Endothelial cell of umbilical vein (primary cell): ENCODE measurements around the gene DNAH11. TPM values are rescaled to one million over a fixed set of nuclear protein-coding genes. Genes with fewer than 3 reads are reported as not detected.

ENCODE experiments used
- BruUV-seq: library from RNA; stranded (reverse); fragments of 400-500 nt; replicated peaks from 2 replicates; lab custom pipeline; 2021; lab: Mats Ljungman, UMichigan
- CTCF ChIA-PET: fragments of 300-600, 350-600 bp; sonication (Branson Sonifier 250); formaldehyde crosslinking; loops from one replicate; lab custom pipeline; 2021; ENCODE audit warnings: antibody characterized with exemption, inconsistent platforms; lab: Charles Lee
- POLR2A ChIA-PET: fragments of 300-600, 350-600 bp; sonication (Branson Sonifier 250); formaldehyde crosslinking; loops from one replicate; lab custom pipeline; 2021; ENCODE audit warnings: antibody characterized with exemption, inconsistent platforms; lab: Charles Lee
- DNase-seq: peaks from one replicate; pipeline ENCODE4 v3.0.0-alpha.2; 2011; ENCODE audit warnings: low read depth, low spot score
- FAIRE-seq: peaks from 2 replicates; lab custom pipeline; 2011; peaks lifted over from hg19 to GRCh38; lab: Jason Lieb, UNC
- H2AFZ ChIP-seq: 2 replicates; pipeline ENCODE4 v1.6.0; 2012; ENCODE audit warnings: low read depth, low read length, control low read depth, inconsistent platforms
- H3K27ac ChIP-seq: 2 replicates; pipeline ENCODE4 v1.5.1; 2011; ENCODE audit warnings: low read depth, mild to moderate bottlenecking, control low read depth, low read length, moderate library complexity; ENCODE audit not compliant: insufficient read depth
- H3K27me3 ChIP-seq, 2 experiments: 2 replicates each; pipeline versions ENCODE4 v1.6.0 to v1.6.1; 2011; ENCODE audit warnings: low read length in 2 of 2, mixed read lengths in 1 of 2; ENCODE audit not compliant: control insufficient read depth in 2 of 2, insufficient read depth in 2 of 2
- H3K36me3 ChIP-seq, 2 experiments: 2 replicates in 1 of 2; 3 replicates in 1 of 2; pipeline ENCODE4 v1.5.1; 2011; ENCODE audit warnings: low read length in 2 of 2, mild to moderate bottlenecking in 1 of 2, moderate library complexity in 1 of 2; ENCODE audit not compliant: control insufficient read depth in 2 of 2, insufficient read depth in 2 of 2; ENCODE audit errors: extremely low read depth in 1 of 2
- H3K4me1 ChIP-seq: 3 replicates; pipeline ENCODE4 v1.5.1; 2011; ENCODE audit warnings: mild to moderate bottlenecking, low read length; ENCODE audit not compliant: control insufficient read depth, insufficient read depth; ENCODE audit errors: extremely low read depth
- H3K4me2 ChIP-seq: 2 replicates; pipeline ENCODE4 v1.6.1; 2011; ENCODE audit warnings: low read length, control low read depth, mixed read lengths; ENCODE audit not compliant: insufficient read depth
- H3K4me3 ChIP-seq, 3 experiments: fragments of 200-600 bp in 1 of 3; sonication (generic), shearing (Covaris generic) in 1 of 3; replicated peaks in 1 of 3; 2 replicates each; pipeline ENCODE4 v1.5.1; 2011 to 2016; ENCODE audit warnings: control low read depth in 3 of 3, low read length in 3 of 3, mild to moderate bottlenecking in 2 of 3, inconsistent platforms in 1 of 3, low read depth in 1 of 3, moderate library complexity in 1 of 3; ENCODE audit not compliant: insufficient read depth in 1 of 3
- H3K79me2 ChIP-seq: 2 replicates; pipeline ENCODE4 v1.6.0; 2012; ENCODE audit warnings: low read length, inconsistent platforms; ENCODE audit not compliant: control insufficient read depth, insufficient read depth
- H3K9ac ChIP-seq: replicated peaks from 2 replicates; pipeline ENCODE3; 2011; ENCODE audit warnings: low read length, control low read depth; ENCODE audit not compliant: insufficient read depth; ENCODE audit errors: extremely low read depth
- H3K9me1 ChIP-seq: replicated peaks from 3 replicates; pipeline ENCODE4 v1.6.0; 2011; ENCODE audit warnings: mild to moderate bottlenecking, low read length; ENCODE audit not compliant: control insufficient read depth, insufficient read depth; ENCODE audit errors: extremely low read depth
- H3K9me3 ChIP-seq: replicated peaks from 2 replicates; pipeline ENCODE4 v1.5.1; 2012; ENCODE audit warnings: low read length, inconsistent platforms; ENCODE audit not compliant: control insufficient read depth, insufficient read depth
- H4K20me1 ChIP-seq: replicated peaks from 2 replicates; pipeline ENCODE3; 2011; ENCODE audit warnings: mild to moderate bottlenecking, low read length; ENCODE audit not compliant: control insufficient read depth, insufficient read depth; ENCODE audit errors: extremely low read depth
- EZH2 ChIP-seq: IDR thresholded peaks from 2 replicates; pipeline ENCODE4 v1.6.1; 2012; ENCODE audit warnings: borderline replicate concordance, low read depth, mild to moderate bottlenecking, moderate library complexity, low read length, inconsistent platforms; ENCODE audit not compliant: severe bottlenecking
- FOS ChIP-seq: IDR thresholded peaks from 2 replicates; pipeline ENCODE4 v1.6.1; 2011; ENCODE audit warnings: mild to moderate bottlenecking, low read length, moderate library complexity, borderline replicate concordance; ENCODE audit not compliant: insufficient read depth
- GATA2 ChIP-seq: IDR thresholded peaks from 2 replicates; pipeline ENCODE4 v1.7.0; 2011; ENCODE audit warnings: low read depth, mild to moderate bottlenecking, moderate library complexity, mixed read lengths, low read length; ENCODE audit not compliant: insufficient read length, insufficient read depth
- JUN ChIP-seq: IDR thresholded peaks from 2 replicates; pipeline ENCODE4 v1.6.1; 2011; ENCODE audit warnings: borderline replicate concordance, low read depth; ENCODE audit not compliant: insufficient read length, insufficient read depth
- MYC ChIP-seq: IDR thresholded peaks from one replicate; pipeline ENCODE4 v1.6.1; 2011; ENCODE audit warnings: mild to moderate bottlenecking, low read depth, low read length
- POLR2A ChIP-seq: IDR thresholded peaks from 2 replicates; pipeline ENCODE4 v1.6.1; 2012; ENCODE audit warnings: low read depth, mild to moderate bottlenecking, control low read depth, low read length
- POLR2AphosphoS5 ChIP-seq: IDR thresholded peaks from 2 replicates; pipeline ENCODE4 v1.6.1; 2012; ENCODE audit warnings: low read depth, mild to moderate bottlenecking, control low read depth, low read length, moderate library complexity; ENCODE audit not compliant: insufficient read depth
- dilution Hi-C: fragments of 300-500 bp; cut with MboI; formaldehyde crosslinking; loops from one replicate; pipeline ENCODE4 v1.15.0; 2019; ENCODE audit warnings: low sequenced_read_pairs; ENCODE audit not compliant: extremely low pct_ligation_motif_present
- intact Hi-C: fragments of 100-400 bp; cut with micrococcal nuclease; formaldehyde crosslinking; loops from one replicate; pipeline ENCODE4 v1.10.0; 2022
- polyA plus RNA-seq, 4 experiments: library from polyadenylated mRNA; depleted of rRNA in 3 of 4; stranded (reverse) in 3 of 4; unstranded in 1 of 4; fragments of >200 nt; gene quantifications; 2 replicates each; pipeline versions ENCODE4 v1.2.1 to v1.2.3, GENCODE V29; 2011 to 2012; ENCODE audit warnings: missing spikeins in 1 of 4
- total RNA-seq: library from RNA; stranded (reverse); gene quantifications from 2 replicates; pipeline ENCODE4 v1.2.3, GENCODE V29; 2021
- TF ChIP-seq, protein P1 (sequence below), 2 donors: IDR thresholded peaks; 1 replicate in 1 of 2; 2 replicates in 1 of 2; pipeline ENCODE4 v1.5.1; 2011; ENCODE audit warnings: low read length in 2 of 2, mild to moderate bottlenecking in 2 of 2, moderate library complexity in 2 of 2, control low read depth in 1 of 2, inconsistent platforms in 1 of 2, low read depth in 1 of 2; ENCODE audit not compliant: insufficient read depth in 1 of 2; ENCODE audit errors: extremely low read depth in 1 of 2
- TF ChIP-seq, protein P2 (sequence below): IDR thresholded peaks from 2 replicates; pipeline ENCODE4 v1.6.1; 2011; ENCODE audit not compliant: insufficient read depth, insufficient read length

Gene DNAH11
- total and polyA plus RNA-seq, 2 donors (not counting 3 experiments of a cell fraction or from before 2014, with no cell fraction given), result 0.69 to 0.91 TPM

GRCh38 chr7:21947056-21947455 is 404.2 kb downstream of the DNAH11 start:
- Histone ChIP-seq H3K9ac (no peak overlapping the region), H3K36me3 (no peaks in the 10 kb centered on the region), H3K9me3 (no peaks in the 10 kb centered on the region), H3K9me1 (no peaks in the 10 kb centered on the region), H3K27ac (no peak overlapping the region), H3K27me3 (no peaks in the 10 kb centered on the region), H2AFZ (peak overlapping the region; percentile 5), H3K79me2 (peaks cover 29% of the 10 kb centered on the region), H4K20me1 (no peaks in the 10 kb centered on the region), H3K4me2 (peak overlapping the region; percentile 16), H3K4me1 (peaks cover 42% of the 10 kb centered on the region), H3K4me3 (no peak overlapping the region)
- no TSS peak for BruUV-seq
- FAIRE-seq (peak; percentile 59), DNase-seq (peak; percentile 72)
- intact Hi-C loops, result loop anchor here (2.0 to 10.0 kb wide), 5 partner anchors 14 to 1162 kb away; partner anchors contain the start of gene SP8
- TF ChIP-seq FOS, result no peak
- TF ChIP-seq, protein P1, sequence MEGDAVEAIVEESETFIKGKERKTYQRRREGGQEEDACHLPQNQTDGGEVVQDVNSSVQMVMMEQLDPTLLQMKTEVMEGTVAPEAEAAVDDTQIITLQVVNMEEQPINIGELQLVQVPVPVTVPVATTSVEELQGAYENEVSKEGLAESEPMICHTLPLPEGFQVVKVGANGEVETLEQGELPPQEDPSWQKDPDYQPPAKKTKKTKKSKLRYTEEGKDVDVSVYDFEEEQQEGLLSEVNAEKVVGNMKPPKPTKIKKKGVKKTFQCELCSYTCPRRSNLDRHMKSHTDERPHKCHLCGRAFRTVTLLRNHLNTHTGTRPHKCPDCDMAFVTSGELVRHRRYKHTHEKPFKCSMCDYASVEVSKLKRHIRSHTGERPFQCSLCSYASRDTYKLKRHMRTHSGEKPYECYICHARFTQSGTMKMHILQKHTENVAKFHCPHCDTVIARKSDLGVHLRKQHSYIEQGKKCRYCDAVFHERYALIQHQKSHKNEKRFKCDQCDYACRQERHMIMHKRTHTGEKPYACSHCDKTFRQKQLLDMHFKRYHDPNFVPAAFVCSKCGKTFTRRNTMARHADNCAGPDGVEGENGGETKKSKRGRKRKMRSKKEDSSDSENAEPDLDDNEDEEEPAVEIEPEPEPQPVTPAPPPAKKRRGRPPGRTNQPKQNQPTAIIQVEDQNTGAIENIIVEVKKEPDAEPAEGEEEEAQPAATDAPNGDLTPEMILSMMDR (IDR thresholded peaks at IDR 0.05; ENCODE audit: extremely low read depth in 1 of 2, insufficient read depth in 1 of 2, low read depth in 1 of 2, low read length in 2 of 2), result no peak
- TF ChIP-seq EZH2, result no peak
- no peak for TF ChIP-seq MYC
- TF ChIP-seq, protein P2, sequence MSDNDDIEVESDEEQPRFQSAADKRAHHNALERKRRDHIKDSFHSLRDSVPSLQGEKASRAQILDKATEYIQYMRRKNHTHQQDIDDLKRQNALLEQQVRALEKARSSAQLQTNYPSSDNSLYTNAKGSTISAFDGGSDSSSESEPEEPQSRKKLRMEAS, result no peak
- TF ChIP-seq POLR2AphosphoS5, result no peak
- TF ChIP-seq JUN, result no peak
- TF ChIP-seq POLR2A, result no peak
- no peak for TF ChIP-seq GATA2
- ChIA-PET POLR2A (interaction anchor here (1.1 kb wide), 1 partner anchor 13 kb away, joined by 3 read pairs; no protein-coding TSS in a partner anchor), CTCF (interaction anchor here (1.0 to 1.5 kb wide), 2 partner anchors 54 to 95 kb away, joined by 3 read pairs; no protein-coding TSS in a partner anchor)
- dilution Hi-C loops, result no loop called here
